SIG-M5 (cell line): ENCODE measurements around the gene HSPA12A.

Experiments
- DNase-seq: peaks from one replicate; lab custom pipeline; 2025; lab: John Stamatoyannopoulos, UW

The HSPA12A gene

GRCh38 chr10:116742367-116743265 lies at the start of gene HSPA12A:
Gene HSPA12A (minus strand): TSS chr10:116742566. CDS start chr10:116742469, 97 bp downstream.
- no peak for DNase-seq

GRCh38 chr10:116791241-116791640 lies 48.9 kb upstream of the HSPA12A start:
- DNase-seq = no peak

- no peak for DNase-seq
Measured at GRCh38 chr10:116787893-116788665, 45.7 kb upstream of the HSPA12A start.

- DNase-seq = no peak
Measured at GRCh38 chr10:116787053-116787659, 44.8 kb upstream of the HSPA12A start.

DNA sequence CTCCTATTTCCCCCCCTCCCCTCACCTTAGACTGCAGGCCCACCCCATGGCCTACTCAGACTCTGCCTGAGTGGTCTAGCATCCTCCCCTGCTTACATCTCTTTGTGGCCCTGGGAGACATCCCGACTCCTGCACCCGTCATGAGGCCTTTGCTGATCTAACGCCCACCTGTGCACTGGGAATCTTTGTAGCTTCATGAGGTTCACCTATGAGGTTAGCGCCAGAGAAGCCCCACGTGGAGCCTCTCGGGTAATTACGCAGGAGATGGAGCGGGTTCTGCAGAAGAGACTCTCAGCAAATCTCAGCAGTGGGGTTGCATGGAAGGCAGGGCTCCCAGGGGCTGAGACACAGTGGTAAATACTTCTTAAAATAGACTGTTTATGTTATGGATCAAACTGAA lies 43.5 kb upstream of the HSPA12A start:
- no peak for DNase-seq

DNA sequence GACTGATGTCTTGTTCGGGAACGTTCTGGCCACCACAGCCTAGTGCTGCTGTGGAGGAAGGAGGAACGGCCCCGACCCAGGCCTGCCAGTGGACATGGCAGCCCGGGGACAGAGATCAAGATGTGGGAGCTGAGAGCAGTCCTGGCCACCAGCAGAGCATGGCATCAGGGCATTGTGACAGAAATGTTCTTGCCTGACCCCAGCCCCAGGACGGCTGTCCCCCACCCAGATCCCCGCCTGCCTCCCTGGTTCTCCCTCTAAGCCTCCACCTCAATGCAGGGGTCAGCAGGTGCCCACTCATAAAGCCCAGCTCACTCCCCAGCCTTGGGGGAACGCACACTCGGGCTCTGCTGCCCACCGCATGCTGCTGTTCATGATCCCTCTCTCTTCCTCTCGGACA lies 42.9 kb upstream of the HSPA12A start:
- no peak for DNase-seq

DNA sequence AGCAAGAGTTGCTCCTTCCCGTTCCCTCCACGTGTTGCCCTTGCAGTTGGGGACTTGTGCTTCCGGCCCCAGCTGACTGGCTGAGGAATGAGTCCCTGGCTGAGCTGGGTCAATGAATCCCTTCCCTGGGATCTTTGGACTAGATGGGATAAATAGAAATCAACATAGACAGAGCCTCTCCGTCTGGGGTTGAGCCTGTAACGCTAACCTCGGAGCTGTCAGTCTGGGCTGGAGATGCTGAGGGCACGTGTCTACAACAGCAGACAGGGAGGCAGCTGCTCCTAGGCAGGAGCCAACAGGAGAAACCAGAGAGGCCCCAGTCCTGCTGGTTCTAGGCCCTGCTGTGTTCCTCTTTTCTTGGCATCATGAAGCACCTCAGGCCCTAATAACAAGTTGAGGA lies 42.3 kb upstream of the HSPA12A start:
- no peak for DNase-seq

DNA sequence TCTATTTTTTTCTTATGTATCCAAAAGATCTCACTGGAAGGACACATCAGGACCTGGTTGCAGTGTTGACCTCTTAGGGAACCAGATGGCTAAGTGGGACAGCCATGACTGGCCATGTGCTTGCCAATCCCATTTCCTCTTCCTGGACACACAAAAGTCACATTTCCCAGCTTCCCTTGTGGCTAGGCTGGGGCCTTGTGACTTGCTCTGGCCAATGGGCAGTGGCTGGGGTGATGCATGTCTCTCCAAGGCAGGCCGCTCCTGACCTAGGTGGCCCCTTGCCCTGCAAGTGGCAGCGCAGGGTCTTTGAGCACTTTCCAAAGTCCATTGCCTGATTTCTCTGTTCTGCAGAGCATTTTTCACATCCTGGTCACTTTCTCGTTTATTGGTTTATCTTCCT lies 41.7 kb upstream of the HSPA12A start:
- no peak for DNase-seq

DNA sequence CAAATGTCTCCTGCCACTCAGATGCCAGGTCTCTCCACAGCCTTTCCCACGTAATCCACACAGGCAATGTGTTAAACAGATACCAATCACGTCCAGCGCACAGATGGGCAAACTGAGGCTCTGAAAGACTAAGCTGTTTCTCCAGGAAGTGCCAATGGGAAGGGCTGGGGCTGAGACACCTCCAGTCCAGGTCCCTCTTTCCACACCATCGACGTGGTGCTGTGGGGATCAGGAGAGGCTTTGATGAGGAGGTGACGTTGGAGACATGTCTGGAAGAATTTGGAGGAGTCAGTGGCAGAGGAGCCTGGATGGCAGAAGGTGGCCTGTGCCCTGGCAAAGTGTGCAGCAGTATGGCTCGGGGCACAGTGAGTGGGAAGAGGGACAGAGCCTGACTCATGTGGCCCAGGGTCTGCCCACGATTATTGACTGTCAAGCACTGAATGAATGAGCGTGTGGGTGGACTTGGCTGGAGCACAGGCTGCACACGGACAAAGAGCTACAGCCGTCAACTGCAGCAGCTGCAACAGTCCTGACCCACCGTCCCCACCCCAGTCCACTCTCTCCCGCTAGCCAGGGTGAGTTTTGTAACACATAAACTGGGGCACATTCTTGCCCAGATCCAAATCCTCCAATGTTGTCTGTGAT lies 40.8 kb upstream of the HSPA12A start:
- DNase-seq = no peak

DNA sequence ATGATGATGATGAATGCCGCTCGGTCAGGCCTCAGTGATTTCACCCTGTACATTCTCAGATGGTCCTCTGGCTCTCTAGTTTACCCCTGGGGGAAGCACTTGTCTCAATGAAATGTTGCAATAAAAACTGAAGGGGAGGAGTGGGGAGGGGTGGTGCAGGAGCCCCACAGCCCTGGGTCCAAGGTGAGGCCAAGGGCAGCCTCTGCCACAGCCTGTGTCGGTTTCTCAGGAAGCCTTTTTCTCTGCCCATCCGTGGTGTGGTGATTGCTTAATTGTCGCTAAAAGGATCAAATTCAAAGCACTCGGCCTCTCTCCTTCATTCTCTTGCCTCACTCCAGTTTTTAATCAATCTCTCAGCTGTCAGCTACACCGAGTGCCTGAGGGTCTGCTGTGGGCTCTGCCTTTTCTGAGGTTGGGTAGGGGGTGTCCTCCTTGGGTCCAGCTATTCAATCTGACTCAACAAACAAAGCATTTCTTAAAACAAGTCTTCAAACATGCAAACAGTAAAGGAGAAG lies 39.1 kb upstream of the HSPA12A start:
- no peak for DNase-seq

GRCh38 chr10:116780691-116781205 lies 38.4 kb upstream of the HSPA12A start:
- no peak for DNase-seq

GRCh38 chr10:116779076-116779687 lies 36.8 kb upstream of the HSPA12A start:
- DNase-seq = no peak

- no peak for DNase-seq
Measured at GRCh38 chr10:116777006-116777405, 34.6 kb upstream of the HSPA12A start.

GRCh38 chr10:116775488-116776400 lies 33.4 kb upstream of the HSPA12A start:
- no peak for DNase-seq

DNA sequence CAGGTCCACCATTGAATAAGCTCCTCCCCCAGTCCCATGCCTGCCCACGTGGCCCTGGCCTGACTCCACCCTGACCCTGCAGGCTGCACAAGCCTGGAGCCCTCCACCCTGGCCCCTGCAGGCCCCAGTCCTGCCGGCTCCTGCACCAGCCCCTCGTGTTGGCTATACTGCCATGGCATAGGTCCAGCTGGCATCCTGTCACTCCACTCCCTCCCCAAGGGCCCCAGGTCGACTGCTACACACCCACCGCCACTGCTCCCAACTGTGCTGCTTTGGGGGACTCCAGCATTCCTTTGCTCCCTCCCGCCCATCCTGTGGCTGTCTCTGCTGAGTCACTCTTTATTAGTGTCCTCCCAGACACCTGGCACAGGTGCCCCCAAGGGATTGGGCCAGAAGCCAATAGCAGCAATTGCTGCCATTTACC lies 32.4 kb upstream of the HSPA12A start:
- no peak for DNase-seq

GRCh38 chr10:116772909-116773705 lies 30.7 kb upstream of the HSPA12A start:
- DNase-seq = no peak

GRCh38 chr10:116771959-116772585 lies 29.7 kb upstream of the HSPA12A start:
- no peak for DNase-seq

DNA sequence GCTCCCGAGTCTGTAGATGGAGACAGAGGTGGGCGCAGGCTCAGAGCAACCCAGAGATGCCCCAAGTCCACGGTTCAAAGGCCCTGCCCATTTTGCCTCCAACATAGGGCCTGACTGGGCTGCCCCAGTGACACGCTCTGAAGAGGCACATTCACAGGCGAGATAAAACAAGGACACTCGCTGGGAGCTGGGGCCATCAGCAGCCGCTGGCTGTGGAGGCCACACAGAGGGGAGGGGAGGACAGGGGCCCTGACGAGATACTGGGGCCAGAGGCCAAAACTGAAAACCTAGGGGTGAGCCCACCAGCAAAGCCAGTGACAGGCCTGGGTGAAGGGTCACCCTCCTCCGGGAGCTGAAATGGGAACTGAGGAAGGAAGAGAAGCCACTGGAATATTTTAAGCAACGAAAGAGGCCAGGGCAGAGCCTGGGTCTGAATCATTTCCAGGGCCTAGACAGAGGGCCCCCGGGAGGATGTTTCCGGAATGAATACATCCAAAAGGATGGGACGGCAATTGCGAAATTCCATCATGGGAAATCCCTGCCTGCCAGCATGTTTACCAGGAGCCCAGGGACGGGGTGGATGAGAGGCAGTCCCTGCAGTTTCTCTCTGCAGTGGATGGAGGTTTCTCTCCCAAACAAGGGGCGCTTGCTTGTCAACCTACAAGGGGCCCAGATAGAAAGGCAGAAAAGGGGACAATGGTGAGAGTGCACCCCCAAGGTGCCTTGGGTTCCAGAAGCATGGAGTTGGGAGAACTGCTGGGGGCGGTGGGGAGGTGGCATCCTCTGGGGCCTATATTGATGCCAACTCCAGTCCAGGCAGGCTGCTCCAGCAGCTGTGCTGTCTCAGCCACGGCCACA lies 29.0 kb upstream of the HSPA12A start:
- no peak for DNase-seq
